ENCODE measurements around the gene COQ7. TPM values are rescaled to one million over a fixed set of nuclear protein-coding genes. Genes with fewer than 3 reads are reported as not detected.

The COQ7 gene
- total and polyA plus RNA-seq, 2 of the 4 experiments (the other 2 are of a cell fraction), result 10.9 to 13.6 TPM

DNA sequence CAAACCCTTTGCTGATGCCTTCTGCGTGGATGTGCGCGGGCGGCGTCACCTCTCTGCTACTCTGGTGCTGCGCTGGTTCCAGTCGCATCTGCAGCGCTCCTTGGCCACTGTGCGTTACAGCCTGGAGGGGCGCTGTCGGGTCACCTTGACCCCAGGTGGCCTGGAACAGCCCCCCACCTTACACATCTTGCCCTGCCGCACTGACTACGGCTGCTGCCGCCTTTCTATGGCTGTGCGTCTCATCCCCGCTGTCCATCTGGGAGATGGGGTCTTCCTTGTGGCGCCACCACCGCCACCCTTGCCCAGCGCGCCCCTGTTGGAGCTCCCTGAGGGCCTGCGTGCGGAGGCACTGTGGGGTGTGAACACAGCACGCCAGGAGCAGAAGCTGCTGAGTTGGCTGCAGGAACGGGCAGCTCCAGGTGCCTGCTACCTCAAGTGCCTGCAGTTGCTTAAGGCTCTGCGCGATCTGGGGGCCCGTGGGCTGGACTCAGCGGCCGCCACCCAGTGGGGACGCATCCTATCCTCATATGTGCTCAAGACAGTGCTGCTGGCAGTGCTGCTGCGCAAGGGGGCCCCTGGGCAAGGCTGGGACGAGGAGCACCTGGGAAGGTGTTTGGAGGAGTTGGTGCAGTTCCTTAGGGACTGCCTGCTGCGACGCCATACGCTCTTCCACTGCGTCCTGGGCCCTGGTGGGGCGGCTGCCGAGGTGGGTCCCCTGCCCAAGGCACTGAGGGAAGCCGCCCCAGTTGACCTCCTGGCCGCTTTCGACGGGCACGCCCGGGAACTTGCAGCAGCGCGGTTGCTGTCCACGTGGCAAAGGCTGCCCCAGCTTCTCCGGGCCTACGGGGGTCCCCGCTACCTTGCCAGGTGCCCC lies 48.0 kb downstream of the COQ7 start:
- H4K91ac ChIP-seq (ENCODE audit: insufficient read depth, low read depth, low read length), result no peak overlapping the region; the same call in 1 of the 2 replicates
- DNase-seq (no peak), ATAC-seq (ENCODE audit: low read depth) (no peak)
- H3K18ac ChIP-seq (ENCODE audit: low read depth, low read length), result no peak overlapping the region
- no peak overlapping the region for H4K5ac ChIP-seq (ENCODE audit: low read depth, low read length)
- POLR2A ChIA-PET (ENCODE audit: unreplicated experiment), result no interaction called here
- no peak for TF ChIP-seq CHD1 (IDR thresholded peaks at IDR 0.05; ENCODE audit: low read depth, low read length)
- TF ChIP-seq, protein P1, sequence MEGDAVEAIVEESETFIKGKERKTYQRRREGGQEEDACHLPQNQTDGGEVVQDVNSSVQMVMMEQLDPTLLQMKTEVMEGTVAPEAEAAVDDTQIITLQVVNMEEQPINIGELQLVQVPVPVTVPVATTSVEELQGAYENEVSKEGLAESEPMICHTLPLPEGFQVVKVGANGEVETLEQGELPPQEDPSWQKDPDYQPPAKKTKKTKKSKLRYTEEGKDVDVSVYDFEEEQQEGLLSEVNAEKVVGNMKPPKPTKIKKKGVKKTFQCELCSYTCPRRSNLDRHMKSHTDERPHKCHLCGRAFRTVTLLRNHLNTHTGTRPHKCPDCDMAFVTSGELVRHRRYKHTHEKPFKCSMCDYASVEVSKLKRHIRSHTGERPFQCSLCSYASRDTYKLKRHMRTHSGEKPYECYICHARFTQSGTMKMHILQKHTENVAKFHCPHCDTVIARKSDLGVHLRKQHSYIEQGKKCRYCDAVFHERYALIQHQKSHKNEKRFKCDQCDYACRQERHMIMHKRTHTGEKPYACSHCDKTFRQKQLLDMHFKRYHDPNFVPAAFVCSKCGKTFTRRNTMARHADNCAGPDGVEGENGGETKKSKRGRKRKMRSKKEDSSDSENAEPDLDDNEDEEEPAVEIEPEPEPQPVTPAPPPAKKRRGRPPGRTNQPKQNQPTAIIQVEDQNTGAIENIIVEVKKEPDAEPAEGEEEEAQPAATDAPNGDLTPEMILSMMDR (conservative IDR thresholded peaks at IDR 0.05; ENCODE audit: low read depth, low read length), result peak; percentile 35; the same call in 1 of the 2 replicates
- peak overlapping the region; percentile 69 for H3K4me3 ChIP-seq (ENCODE audit: insufficient read depth, low read depth, low read length)
- 0 out of 2 replicates have a peak overlapping the region, but pooled peaks have one; percentile 31 for H3K4ac ChIP-seq (ENCODE audit: low read depth, low read length)
- in situ Hi-C loops (cut with MboI; ENCODE audit: low sequenced_read_pairs), result loop anchor here (25.0 kb wide), 2 partner anchors 597 to 772 kb away; partner anchors contain the start of genes GPRC5B, IQCK and KNOP1
- CTCF ChIA-PET, result interaction anchor here (0.7 to 0.9 kb wide), 4 partner anchors 15 to 118 kb away, joined by 3 to 6 read pairs (median 4); no protein-coding TSS in a partner anchor
- H3K9ac ChIP-seq (ENCODE audit: low read depth, low read length), result peak overlapping the region; percentile 84
- peak overlapping the region; percentile 92 for H2AK9ac ChIP-seq (replicated peaks; ENCODE audit: low read depth, low read length, poor library complexity)
- no peak overlapping the region for H2BK20ac ChIP-seq (ENCODE audit: low read depth, low read length)
- peak overlapping the region; percentile 95 for H3K27ac ChIP-seq (ENCODE audit: insufficient read depth, low read length)
- no peak overlapping the region for H3K56ac ChIP-seq (ENCODE audit: extremely low read depth, insufficient read depth, low read length)
- H3K4me1 ChIP-seq (ENCODE audit: control insufficient read depth, insufficient read depth, low read length), result peaks cover 30% of the 10 kb centered on the region
- H3K79me1 ChIP-seq (ENCODE audit: low read depth in 1 of 2, low read length in 2 of 2), result peaks cover 0 to 48% of the 10 kb centered on the region in 2 experiments; a peak in 2 of 4 replicates
- H2BK5ac ChIP-seq (ENCODE audit: low read depth, low read length, poor library complexity, severe bottlenecking), result peak overlapping the region; percentile 88
- dilution Hi-C loops (cut with HindIII; ENCODE audit: low sequenced_read_pairs, unreplicated experiment), result no loop called here
- no peak overlapping the region for H2BK120ac ChIP-seq (ENCODE audit: low read depth, low read length)
- WGBS, 2 experiments (ENCODE audit: extremely low coverage in 2 of 2, insufficient read length in 1 of 2), result 48% methylated on average over 26 of the region's 50 CpGs; no CpG with 5 or more reads in 1 of the 2 experiments
- peak overlapping the region; percentile 84 for H3K4me2 ChIP-seq (ENCODE audit: low read depth, low read length)
- H3K9me1 ChIP-seq (ENCODE audit: insufficient read depth, low read length), result 0 out of 2 replicates have a peak, but pooled peaks cover 4% of the 10 kb centered on the region
- no TSS peak for BruUV-seq (replicated peaks)
- peak overlapping the region; percentile 46 for H3K23ac ChIP-seq (ENCODE audit: low read depth, low read length)
- H2AFZ ChIP-seq (replicated peaks; ENCODE audit: low read length, poor library complexity), result peak overlapping the region; percentile 97
- no peak overlapping the region; a peak in 1 of 4 replicates for H4K8ac ChIP-seq (ENCODE audit: low read depth in 2 of 2, low read length in 2 of 2)
- peak overlapping the region; percentile 72 for H2AK5ac ChIP-seq (ENCODE audit: low read depth, low read length)
- no peaks in the 10 kb centered on the region for H3K9me3 ChIP-seq (ENCODE audit: control insufficient read depth, insufficient read depth, low read length)
- H3K36me3 ChIP-seq (ENCODE audit: control insufficient read depth, insufficient read depth, low read length), result peaks cover 16% of the 10 kb centered on the region
- no peak overlapping the region for H2BK15ac ChIP-seq (ENCODE audit: low read depth, low read length)
- intact Hi-C loops (cut with micrococcal nuclease), result no loop called here
- no peak overlapping the region for H3K14ac ChIP-seq (replicated peaks; ENCODE audit: low read depth, low read length)
- no peaks in the 10 kb centered on the region for H3K27me3 ChIP-seq (ENCODE audit: control insufficient read depth, insufficient read depth, low read length)
- peaks cover 37% of the 10 kb centered on the region for H4K20me1 ChIP-seq (ENCODE audit: insufficient read depth, low read length)
